Measurements from ENCODE around the gene FN3K.

FN3K gene

GRCh38 chr17:82687871-82688270, 47.5 kb upstream of the FN3K start:
- Histone ChIP-seq H3K27ac (ENCODE audit: low read depth, low read length) (no peak overlapping the region), H3K9ac (ENCODE audit: low read length) (no peak overlapping the region), H3K27me3 (ENCODE audit: low read length) (no peaks in the 10 kb centered on the region), H2AFZ (ENCODE audit: low read depth, low read length, severe bottlenecking) (no peak overlapping the region), H3K36me3 (ENCODE audit: low read length) (no peaks in the 10 kb centered on the region), H3K9me2 (replicated peaks; ENCODE audit: insufficient read depth, low read length) (no peaks in the 10 kb centered on the region), H3K4me3 (ENCODE audit: insufficient read depth, low read length, poor library complexity, severe bottlenecking) (no peak overlapping the region), H4K20me1 (ENCODE audit: low read depth, low read length) (no peaks in the 10 kb centered on the region), H3K4me2 (ENCODE audit: low read depth, low read length, poor library complexity, severe bottlenecking) (no peak overlapping the region), H3F3A (ENCODE audit: insufficient read depth) (0 out of 2 replicates have a peak, but pooled peaks cover 4% of the 10 kb centered on the region), H3K79me2 (ENCODE audit: insufficient read depth, low read length) (no peaks in the 10 kb centered on the region), H3K9me3 (ENCODE audit: insufficient read depth, low read length) (no peaks in the 10 kb centered on the region)
- TF ChIP-seq CTCF (IDR thresholded peaks at IDR 0.05; ENCODE audit: insufficient read depth, low read length, poor library complexity, severe bottlenecking) (no peak), EZH2phosphoT487 (conservative IDR thresholded peaks at IDR 0.05; ENCODE audit: low read length) (no peak)

- Histone ChIP-seq H3K4me2 (ENCODE audit: low read depth, low read length, poor library complexity, severe bottlenecking) (no peak overlapping the region), H3K4me3 (ENCODE audit: insufficient read depth, low read length, poor library complexity, severe bottlenecking) (no peak overlapping the region), H3K9me2 (replicated peaks; ENCODE audit: insufficient read depth, low read length) (no peaks in the 10 kb centered on the region), H3K27ac (ENCODE audit: low read depth, low read length) (no peak overlapping the region), H3K9ac (ENCODE audit: low read length) (no peak overlapping the region), H3K27me3 (ENCODE audit: low read length) (no peaks in the 10 kb centered on the region), H3K36me3 (ENCODE audit: low read length) (no peaks in the 10 kb centered on the region), H3F3A (ENCODE audit: insufficient read depth) (no peaks in the 10 kb centered on the region), H3K9me3 (ENCODE audit: insufficient read depth, low read length) (peaks cover 2% of the 10 kb centered on the region), H2AFZ (ENCODE audit: low read depth, low read length, severe bottlenecking) (no peak overlapping the region), H4K20me1 (ENCODE audit: low read depth, low read length) (no peaks in the 10 kb centered on the region), H3K79me2 (ENCODE audit: insufficient read depth, low read length) (no peaks in the 10 kb centered on the region)
- TF ChIP-seq CTCF (IDR thresholded peaks at IDR 0.05; ENCODE audit: insufficient read depth, low read length, poor library complexity, severe bottlenecking) (no peak), EZH2phosphoT487 (conservative IDR thresholded peaks at IDR 0.05; ENCODE audit: low read length) (no peak)
Measured at GRCh38 chr17:82689077-82689476, 46.3 kb upstream of the FN3K start.

GRCh38 chr17:82690786-82691489, 44.5 kb upstream of the FN3K start:
- no peak overlapping the region for H3K4me2 ChIP-seq (ENCODE audit: low read depth, low read length, poor library complexity, severe bottlenecking)
- H3K79me2 ChIP-seq (ENCODE audit: insufficient read depth, low read length), result no peaks in the 10 kb centered on the region
- H3K36me3 ChIP-seq (ENCODE audit: low read length), result no peaks in the 10 kb centered on the region
- no peaks in the 10 kb centered on the region for H3F3A ChIP-seq (ENCODE audit: insufficient read depth)
- H2AFZ ChIP-seq (ENCODE audit: low read depth, low read length, severe bottlenecking), result no peak overlapping the region
- no peaks in the 10 kb centered on the region for H3K9me2 ChIP-seq (replicated peaks; ENCODE audit: insufficient read depth, low read length)
- H3K9ac ChIP-seq (ENCODE audit: low read length), result no peak overlapping the region
- TF ChIP-seq CTCF (IDR thresholded peaks at IDR 0.05; ENCODE audit: insufficient read depth, low read length, poor library complexity, severe bottlenecking) (no peak), EZH2phosphoT487 (conservative IDR thresholded peaks at IDR 0.05; ENCODE audit: low read length) (no peak)
- no peak overlapping the region for H3K27ac ChIP-seq (ENCODE audit: low read depth, low read length)
- H3K27me3 ChIP-seq (ENCODE audit: low read length), result no peaks in the 10 kb centered on the region
- H3K9me3 ChIP-seq (ENCODE audit: insufficient read depth, low read length), result peaks cover 11% of the 10 kb centered on the region
- H4K20me1 ChIP-seq (ENCODE audit: low read depth, low read length), result no peaks in the 10 kb centered on the region
- H3K4me3 ChIP-seq (ENCODE audit: insufficient read depth, low read length, poor library complexity, severe bottlenecking), result no peak overlapping the region
